ENCODE measurements around the gene SNX30. TPM values are rescaled to one million over a fixed set of nuclear protein-coding genes. Genes with fewer than 3 reads are reported as not detected.

Gene SNX30
- total and polyA plus RNA-seq, 4 donors, result 1.8 to 13.5 (median 6.5) TPM

- TF ChIP-seq ATF3 (IDR thresholded peaks at IDR 0.05) (no peak), TAF1 (conservative IDR thresholded peaks at IDR 0.05) (no peak), FOXA2 (IDR thresholded peaks at IDR 0.05) (no peak), HNF4A (conservative IDR thresholded peaks at IDR 0.05) (no peak), MAX (IDR thresholded peaks at IDR 0.05) (no peak), JUND (IDR thresholded peaks at IDR 0.05) (no peak)
Measured at GRCh38 chr9:112809906-112810305, 59.3 kb downstream of the SNX30 start (continued).

- DNase-seq (ENCODE audit: low spot score), result no peak
- Histone ChIP-seq H3K4me3 (ENCODE audit: low read depth in 1 of 3, low read length in 3 of 3) (no peak overlapping the region), H3K27me3 (ENCODE audit: control insufficient read depth in 4 of 4, insufficient read depth in 4 of 4, low read length in 3 of 4) (no peaks in the 10 kb centered on the region), H3K36me3 (ENCODE audit: control insufficient read depth in 4 of 4, insufficient read depth in 3 of 4, low read depth in 1 of 4, low read length in 3 of 4) (no peaks in the 10 kb centered on the region), H3K27ac (ENCODE audit: low read depth in 1 of 2, low read length in 2 of 2) (no peak overlapping the region), H3K9me3 (ENCODE audit: control insufficient read depth in 4 of 4, low read length in 3 of 4) (no peaks in the 10 kb centered on the region), H3K4me1 (ENCODE audit: control insufficient read depth in 4 of 4, insufficient read depth in 4 of 4, low read length in 3 of 4) (no peaks in the 10 kb centered on the region), H3K9ac (ENCODE audit: low read depth in 1 of 2, low read length in 2 of 2) (no peak overlapping the region)
- WGBS, result 95% methylated on average over 17 of the region's 17 CpGs
- TF ChIP-seq ZBTB33 (IDR thresholded peaks at IDR 0.05), result no peak
- no peak for TF ChIP-seq ATF3 (IDR thresholded peaks at IDR 0.05)
- TF ChIP-seq TAF1 (conservative IDR thresholded peaks at IDR 0.05), result no peak
- no peak for TF ChIP-seq CTCF (IDR thresholded peaks at IDR 0.05; ENCODE audit: low read depth, low read length, missing input control)
- TF ChIP-seq HNF4A (conservative IDR thresholded peaks at IDR 0.05), result no peak
- no peak for TF ChIP-seq HNF4G (IDR thresholded peaks at IDR 0.05)
- no peak for TF ChIP-seq REST (IDR thresholded peaks at IDR 0.05)
- no peak for TF ChIP-seq FOXA2 (IDR thresholded peaks at IDR 0.05)
- no peak for TF ChIP-seq NR2F2 (IDR thresholded peaks at IDR 0.05)
- no peak for TF ChIP-seq FOXA1 (IDR thresholded peaks at IDR 0.05)
- no peak for TF ChIP-seq RAD21 (IDR thresholded peaks at IDR 0.05)
- TF ChIP-seq GABPA (IDR thresholded peaks at IDR 0.05 in 1 of 2, conservative IDR thresholded peaks at IDR 0.05 in 1 of 2), result no peak
- TF ChIP-seq RXRA (IDR thresholded peaks at IDR 0.05), result no peak
- TF ChIP-seq YY1 (IDR thresholded peaks at IDR 0.05), result no peak
- TF ChIP-seq JUND (IDR thresholded peaks at IDR 0.05), result no peak
- TF ChIP-seq SP1 (IDR thresholded peaks at IDR 0.05), result no peak
- no peak for TF ChIP-seq EGR1 (IDR thresholded peaks at IDR 0.05; ENCODE audit: low read depth in 2 of 2)
- no peak for TF ChIP-seq MAX (IDR thresholded peaks at IDR 0.05)
Measured at GRCh38 chr9:112810696-112811490, 60.3 kb downstream of the SNX30 start.

Data from liver (tissue), 9 donors.